B cell (primary cell): ENCODE data around the gene TFF3. TPM values are rescaled to one million over a fixed set of nuclear protein-coding genes. Genes with fewer than 3 reads are reported as not detected.

Experiments
- ATAC-seq: fragments of 200-7000 bp; cut with Tn5 transposase; one replicate; pipeline ENCODE4 v1.10.0; 2021; ENCODE audit warnings: low read depth, mild to moderate bottlenecking, moderate number of reproducible peaks, moderate library complexity
- CTCF ChIA-PET: fragments of 350-600 bp; sonication (Branson Sonifier 250); formaldehyde crosslinking; loops from one replicate; lab custom pipeline; 2021; ENCODE audit warnings: antibody characterized with exemption, inconsistent platforms; lab: Charles Lee
- POLR2A ChIA-PET: fragments of 350-600 bp; sonication (Branson Sonifier 250); formaldehyde crosslinking; loops from one replicate; lab custom pipeline; 2021; ENCODE audit warnings: antibody characterized with exemption; lab: Charles Lee
- DNase-seq: peaks from one replicate; pipeline ENCODE4 v3.0.0; 2013
- H2AFZ ChIP-seq: 2 replicates; pipeline ENCODE4 v1.6.1; 2012; ENCODE audit warnings: mild to moderate bottlenecking, low read depth, low read length; ENCODE audit not compliant: insufficient read depth, poor library complexity, severe bottlenecking
- H3K27ac ChIP-seq, 2 donors: 1 replicate in 1 of 2; 2 replicates in 1 of 2; pipeline ENCODE4 v1.5.1; 2012 to 2013; ENCODE audit warnings: low read length in 2 of 2, mild to moderate bottlenecking in 2 of 2, moderate library complexity in 1 of 2
- H3K27me3 ChIP-seq, 4 experiments: fragments of 200-600 bp in 1 of 4; sonication (generic) in 1 of 4; replicated peaks in 1 of 4; 1 replicate in 2 of 4; 2 replicates in 2 of 4; pipeline versions ENCODE4 v1.6.1 to v1.7.0; 2013 to 2016; ENCODE audit warnings: low read length in 3 of 4, mild to moderate bottlenecking in 2 of 4, mixed read lengths in 1 of 4, moderate library complexity in 1 of 4; ENCODE audit not compliant: insufficient read depth in 4 of 4, control insufficient read depth in 3 of 4; ENCODE audit errors: control extremely low read depth in 1 of 4
- H3K36me3 ChIP-seq, 2 experiments: replicated peaks in 1 of 2; 1 replicate in 1 of 2; 2 replicates in 1 of 2; pipeline versions ENCODE4 v1.6.1 to v1.7.1; 2013; ENCODE audit warnings: low read length in 1 of 2; ENCODE audit not compliant: insufficient read depth in 2 of 2, control insufficient read depth in 1 of 2; ENCODE audit errors: control extremely low read depth in 1 of 2, extremely low read depth in 1 of 2
- H3K4me1 ChIP-seq, 2 donors: fragments of 200-600 bp in 1 of 2; sonication (generic) in 1 of 2; 1 replicate in 1 of 2; 2 replicates in 1 of 2; pipeline versions ENCODE4 v1.5.1 to v1.6.1; 2013 to 2017; ENCODE audit warnings: low read length in 2 of 2; ENCODE audit not compliant: control insufficient read depth in 2 of 2, insufficient read depth in 2 of 2
- H3K4me2 ChIP-seq: replicated peaks from 2 replicates; pipeline ENCODE3; 2012; ENCODE audit warnings: mild to moderate bottlenecking, low read depth, low read length; ENCODE audit not compliant: poor library complexity, severe bottlenecking
- H3K4me3 ChIP-seq, 5 experiments: fragments of 200-600 bp in 1 of 5; sonication (generic) in 1 of 5; 1 replicate in 3 of 5; 2 replicates in 2 of 5; pipeline versions ENCODE4 v1.5.1 to v1.7.0; 2011 to 2016; ENCODE audit warnings: low read length in 4 of 5, mild to moderate bottlenecking in 4 of 5, low read depth in 2 of 5, control low read depth in 1 of 5, moderate library complexity in 1 of 5; ENCODE audit not compliant: insufficient read depth in 1 of 5; ENCODE audit errors: control extremely low read depth in 1 of 5, extremely low read depth in 1 of 5
- H3K79me2 ChIP-seq: fragments of 200-600 bp; sonication (generic); one replicate; pipeline ENCODE4 v1.6.0; 2016; ENCODE audit warnings: low read length; ENCODE audit not compliant: control insufficient read depth, insufficient read depth
- H3K9ac ChIP-seq: fragments of 200-600 bp; sonication (generic); 2 replicates; pipeline ENCODE4 v1.6.1; 2017; ENCODE audit warnings: mild to moderate bottlenecking, low read length, moderate library complexity
- H3K9me3 ChIP-seq, 3 donors: one replicate each; pipeline versions ENCODE4 v1.6.1 to v1.7.1; 2013; ENCODE audit warnings: low read length in 2 of 3; ENCODE audit not compliant: control insufficient read depth in 2 of 3, insufficient read depth in 1 of 3; ENCODE audit errors: control extremely low read depth in 1 of 3
- H4K20me1 ChIP-seq: 2 replicates; pipeline ENCODE4 v1.6.0; 2012; ENCODE audit warnings: mild to moderate bottlenecking, low read length; ENCODE audit not compliant: insufficient read depth, control insufficient read depth, poor library complexity, severe bottlenecking
- H3K27ac Mint-ChIP-seq: one replicate; pipeline ENCODE4 v1.8.0; 2021; ENCODE audit warnings: mixed read lengths
- H3K27me3 Mint-ChIP-seq: one replicate; pipeline ENCODE4 v1.8.0; 2021; ENCODE audit warnings: mixed read lengths
- H3K4me1 Mint-ChIP-seq: one replicate; pipeline ENCODE4 v1.8.0; 2021; ENCODE audit warnings: mixed read lengths
- H3K4me3 Mint-ChIP-seq: one replicate; pipeline ENCODE4 v1.8.0; 2021; ENCODE audit warnings: mixed read lengths
- H3K9me3 Mint-ChIP-seq: one replicate; pipeline ENCODE4 v1.8.0; 2022; ENCODE audit warnings: mixed read lengths; ENCODE audit not compliant: insufficient read depth
- EZH2 ChIP-seq: IDR thresholded peaks from 2 replicates; pipeline ENCODE4 v1.6.1; 2012; ENCODE audit warnings: borderline replicate concordance, low read depth, mild to moderate bottlenecking, moderate library complexity, low read length; ENCODE audit not compliant: insufficient read depth, poor library complexity, severe bottlenecking
- WGBS: methylation state at CpG from one replicate; pipeline ENCODE4 v1.1.5; 2013; ENCODE audit warnings: missing lambda C conversion rate; ENCODE audit not compliant: insufficient coverage; 5-methylcytosine and 5-hydroxymethylcytosine counted together
- intact Hi-C: fragments of 100-400 bp; cut with micrococcal nuclease; formaldehyde crosslinking; loops from one replicate; pipeline ENCODE4 v1.10.0; 2022
- polyA plus RNA-seq: library from polyadenylated mRNA; depleted of rRNA; stranded (reverse); fragments of >200 nt; gene quantifications from 2 replicates; pipeline ENCODE4 v1.2.3, GENCODE V29; 2012
- total RNA-seq, 2 donors: library from RNA; stranded (reverse); fragments of 120-200 nt in 1 of 2; gene quantifications; 1 replicate in 1 of 2; 2 replicates in 1 of 2; pipeline versions ENCODE4 v1.2.3 to v1.2.4, GENCODE V29; 2013 to 2022
- TF ChIP-seq, protein P1 (sequence below): fragments of 200-600 bp; IDR thresholded peaks from one replicate; pipeline ENCODE4 v1.8.0; 2022; ENCODE audit warnings: antibody characterized with exemption, mild to moderate bottlenecking

Gene TFF3
- total and polyA plus RNA-seq, 2 donors (not counting 1 experiment from before 2014, with no cell fraction given), result not detected

DNA sequence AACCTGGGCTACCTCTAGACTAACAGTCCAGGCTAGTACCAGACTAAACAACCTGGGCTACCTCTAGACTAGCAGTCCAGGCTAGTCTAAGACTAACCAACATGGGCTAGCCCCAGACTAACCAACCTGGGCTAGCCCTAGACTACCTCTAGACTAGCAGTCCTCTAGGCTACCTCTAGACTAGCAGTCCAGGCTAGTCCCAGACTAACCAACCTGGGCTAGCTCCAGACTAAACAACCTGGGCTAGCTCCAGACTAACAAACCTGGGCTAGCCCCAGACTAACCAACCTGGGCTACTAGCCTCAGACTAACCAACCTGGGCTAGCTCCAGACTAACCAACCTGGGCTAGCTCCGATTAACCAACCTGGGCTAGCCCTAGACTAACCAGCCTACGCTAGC, 33.6 kb upstream of the TFF3 start:
- Histone ChIP-seq H3K36me3 (no peaks in the 10 kb centered on the region), H3K27me3 (peaks cover 0 to 8% (median 1%) of the 10 kb centered on the region in 4 experiments), H4K20me1 (no peaks in the 10 kb centered on the region), H3K4me1 (no peaks in the 10 kb centered on the region), H3K9me3 (peaks cover 0 to 2% (median 0%) of the 10 kb centered on the region in 3 donors), H3K4me3 (no peak overlapping the region), H2AFZ (no peak overlapping the region), H3K9ac (no peak overlapping the region), H3K27ac (no peak overlapping the region), H3K79me2 (no peaks in the 10 kb centered on the region), H3K4me2 (no peak overlapping the region)
- Mint-ChIP-seq H3K27ac (no peak overlapping the region), H3K27me3 (peaks cover 15% of the 10 kb centered on the region), H3K4me1 (no peaks in the 10 kb centered on the region), H3K4me3 (no peak overlapping the region), H3K9me3 (no peaks in the 10 kb centered on the region)
- no peak for TF ChIP-seq EZH2
- TF ChIP-seq, protein P1, sequence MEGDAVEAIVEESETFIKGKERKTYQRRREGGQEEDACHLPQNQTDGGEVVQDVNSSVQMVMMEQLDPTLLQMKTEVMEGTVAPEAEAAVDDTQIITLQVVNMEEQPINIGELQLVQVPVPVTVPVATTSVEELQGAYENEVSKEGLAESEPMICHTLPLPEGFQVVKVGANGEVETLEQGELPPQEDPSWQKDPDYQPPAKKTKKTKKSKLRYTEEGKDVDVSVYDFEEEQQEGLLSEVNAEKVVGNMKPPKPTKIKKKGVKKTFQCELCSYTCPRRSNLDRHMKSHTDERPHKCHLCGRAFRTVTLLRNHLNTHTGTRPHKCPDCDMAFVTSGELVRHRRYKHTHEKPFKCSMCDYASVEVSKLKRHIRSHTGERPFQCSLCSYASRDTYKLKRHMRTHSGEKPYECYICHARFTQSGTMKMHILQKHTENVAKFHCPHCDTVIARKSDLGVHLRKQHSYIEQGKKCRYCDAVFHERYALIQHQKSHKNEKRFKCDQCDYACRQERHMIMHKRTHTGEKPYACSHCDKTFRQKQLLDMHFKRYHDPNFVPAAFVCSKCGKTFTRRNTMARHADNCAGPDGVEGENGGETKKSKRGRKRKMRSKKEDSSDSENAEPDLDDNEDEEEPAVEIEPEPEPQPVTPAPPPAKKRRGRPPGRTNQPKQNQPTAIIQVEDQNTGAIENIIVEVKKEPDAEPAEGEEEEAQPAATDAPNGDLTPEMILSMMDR, result no peak
- CTCF ChIA-PET, result interaction anchor here (1.2 kb wide), 1 partner anchor 11 kb away, joined by 4 read pairs; no protein-coding TSS in a partner anchor
- intact Hi-C loops, result no loop called here
- POLR2A ChIA-PET, result no interaction called here
- WGBS, result 95% methylated on average over 2 of the region's 2 CpGs
- ATAC-seq (no peak), DNase-seq (no peak)

DNA sequence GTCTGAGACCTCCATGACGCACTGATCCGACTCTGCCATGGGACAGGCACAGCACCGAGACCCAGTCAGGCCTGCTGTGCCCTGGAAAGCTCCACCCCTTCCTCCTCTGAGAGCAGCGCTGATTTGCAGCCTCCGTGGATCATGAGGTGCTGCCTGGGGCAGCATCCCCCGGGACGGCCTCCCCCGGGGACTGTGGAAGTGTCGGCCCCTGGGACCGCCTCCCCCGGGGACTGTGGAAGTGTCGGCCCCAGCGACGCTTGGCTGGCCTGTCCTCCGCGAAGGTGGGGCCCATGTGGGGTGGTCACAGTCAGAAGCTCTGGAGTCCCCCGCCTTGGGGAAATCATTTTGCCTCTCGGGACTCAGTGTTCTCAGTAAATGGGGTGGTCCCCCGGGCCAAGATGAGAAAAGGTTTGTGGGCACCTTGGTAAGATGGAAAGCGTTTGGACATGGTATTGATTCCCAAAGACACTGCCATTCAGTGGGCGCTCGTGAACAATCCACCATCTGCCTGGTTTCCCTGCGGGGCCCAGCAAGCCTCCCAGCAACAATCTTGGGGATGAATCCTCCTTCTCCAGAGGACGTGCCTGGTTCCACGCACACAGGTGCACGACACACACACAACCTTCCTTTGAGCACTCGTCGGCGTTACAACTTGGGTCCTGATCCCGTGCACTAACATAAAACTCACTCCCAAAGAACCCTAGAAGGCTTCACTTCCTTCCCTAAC, 32.6 kb upstream of the TFF3 start:
- Mint-ChIP-seq H3K4me3 (no peak overlapping the region), H3K27ac (no peak overlapping the region), H3K4me1 (no peaks in the 10 kb centered on the region), H3K9me3 (no peaks in the 10 kb centered on the region), H3K27me3 (peaks cover 5% of the 10 kb centered on the region)
- no peaks in the 10 kb centered on the region for H3K36me3 ChIP-seq
- 88% methylated on average over 30 of the region's 30 CpGs for WGBS
- ChIA-PET POLR2A (no interaction called here), CTCF (no interaction called here)
- H2AFZ ChIP-seq, result no peak overlapping the region
- intact Hi-C loops, result no loop called here
- ATAC-seq (no peak), DNase-seq (no peak)
- peaks cover 0 to 2% (median 0%) of the 10 kb centered on the region in 3 donors for H3K9me3 ChIP-seq
- H3K9ac ChIP-seq, result no peak overlapping the region
- H3K27me3 ChIP-seq, result peaks cover 0 to 7% (median 1%) of the 10 kb centered on the region in 4 experiments
- no peaks in the 10 kb centered on the region for H3K79me2 ChIP-seq
- TF ChIP-seq EZH2, result no peak
- TF ChIP-seq, protein P1, result no peak
- H4K20me1 ChIP-seq, result no peaks in the 10 kb centered on the region
- no peak overlapping the region for H3K27ac ChIP-seq
- H3K4me3 ChIP-seq, result no peak overlapping the region
- no peak overlapping the region for H3K4me2 ChIP-seq
- H3K4me1 ChIP-seq, result no peaks in the 10 kb centered on the region
